ENCODE data around the gene GPATCH3. TPM values are rescaled to one million over a fixed set of nuclear protein-coding genes. Genes with fewer than 3 reads are reported as not detected.

GPATCH3 gene
- total RNA-seq, 8 experiments from 2014 or later: 8.6 to 26.2 (median 11.8) TPM

DNA sequence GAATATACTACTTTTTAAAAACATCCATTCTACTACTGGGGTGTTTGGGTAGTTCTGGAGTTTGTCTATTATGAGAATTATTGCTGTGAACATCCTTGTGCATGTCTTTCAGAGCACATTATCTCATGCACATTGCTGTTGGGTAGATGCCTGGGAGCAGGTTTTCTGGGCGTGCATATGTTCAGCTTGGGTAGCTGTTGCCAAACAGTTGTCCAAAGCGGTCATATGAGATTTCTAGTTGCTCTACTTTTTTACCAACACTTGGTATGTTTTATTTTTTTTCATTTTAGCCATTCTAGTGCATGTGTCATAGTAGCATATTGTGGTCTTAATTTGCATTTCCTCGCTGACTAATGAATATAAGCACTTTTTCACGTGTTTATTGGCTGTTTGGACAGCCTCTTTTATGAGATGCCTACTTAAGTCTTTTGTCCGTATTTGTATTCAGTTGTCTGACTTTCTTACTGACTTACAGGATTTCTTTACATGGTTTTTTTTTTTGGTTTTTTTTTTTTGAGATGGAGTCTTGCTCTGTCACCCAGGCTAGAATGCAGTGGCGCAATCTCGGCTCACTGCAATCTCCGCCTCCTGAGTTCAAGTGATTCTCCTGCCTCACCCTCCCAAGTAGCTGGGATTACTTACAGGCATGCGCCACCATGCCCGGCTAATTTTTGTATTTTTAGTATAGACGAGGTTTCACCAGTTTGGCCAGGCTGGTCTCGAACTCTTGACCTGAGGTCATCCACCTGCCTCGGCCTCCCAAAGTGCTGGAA is 55.7 kb downstream of the GPATCH3 start:
- no peak overlapping the region for H3K27ac ChIP-seq

More for the DNA sequence above, 55.7 kb downstream of the GPATCH3 start:
- in situ Hi-C loops (cut with MboI; ENCODE audit: low pct_unique_long_range_greater_than_20kb in 2 of 9, low sequenced_read_pairs in 9 of 9, unreplicated experiment in 9 of 9): no loop called here
- Histone ChIP-seq H3K4me1 (replicated peaks in 1 of 2) (no peaks in the 10 kb centered on the region), H3K4me3 (no peak overlapping the region)
- 51 to 100% (median 90%) methylated on average over 4 to 13 of the region's 13 CpGs for WGBS, 10 experiments
- ATAC-seq (replicated peaks in 6 of 8): peak in 3 of 8 experiments; percentile 28 to 86 (median 63)

Other genes with a start within 250 kb of the GPATCH3 start
- 10 to 100 TPM in 7 of 8 experiments, 1 to 10 TPM in 1; 10.0 to 80.0 (median 56.3) TPM for gene ARID1A, start 204.5 kb downstream of the GPATCH3 start, total RNA-seq
- gene PIGV, start 112.5 kb downstream of the GPATCH3 start, total RNA-seq: 10 to 100 TPM in 6 of 8 experiments, 1 to 10 TPM in 2; 8.2 to 26.7 (median 10.3) TPM
- 10 to 100 TPM in 5 of 8 experiments, 1 to 10 TPM in 3; 5.0 to 25.3 (median 13.4) TPM for gene ZDHHC18, start 73.8 kb downstream of the GPATCH3 start, total RNA-seq
- 1 to 10 TPM in 2 of 8 experiments, under 1 TPM in 5, not detected in 1; 0.16 to 1.3 (median 0.75) TPM for gene SFN, start 37.3 kb downstream of the GPATCH3 start, total RNA-seq
- 10 to 100 TPM; 11.5 to 39.5 (median 15.8) TPM for gene GPN2, start 10.2 kb downstream of the GPATCH3 start, total RNA-seq
- gene NR0B2, start 13.5 kb upstream of the GPATCH3 start, total RNA-seq: under 1 TPM in 1 of 8 experiments, not detected in 7; 0.24 TPM
- gene NUDC, start 21.3 kb upstream of the GPATCH3 start, total RNA-seq: 100 to 1,000 TPM in 2 of 8 experiments, 10 to 100 TPM in 6; 63.9 to 122 (median 79.8) TPM
- under 1 TPM in 6 of 8 experiments, not detected in 2; 0.16 to 0.71 (median 0.27) TPM for gene KDF1, start 60.0 kb upstream of the GPATCH3 start, total RNA-seq
- gene TRNP1, start 93.2 kb upstream of the GPATCH3 start, total RNA-seq: 10 to 100 TPM in 4 of 8 experiments, 1 to 10 TPM in 4; 4.5 to 32.1 (median 15.9) TPM
- gene TENT5B, start 112.4 kb upstream of the GPATCH3 start, total RNA-seq: 10 to 100 TPM in 2 of 8 experiments, 1 to 10 TPM in 4, under 1 TPM in 2; 0.60 to 41.3 (median 1.4) TPM

Measured in motor neuron (in vitro differentiated cells).